ENCODE data around the gene GLIPR2.
"Not testable (repeated sequence)": the region's sequence is repeated elsewhere in the genome, so short reads cannot be mapped to it uniquely, and the experiment has no call there.

The GLIPR2 gene

DNA sequence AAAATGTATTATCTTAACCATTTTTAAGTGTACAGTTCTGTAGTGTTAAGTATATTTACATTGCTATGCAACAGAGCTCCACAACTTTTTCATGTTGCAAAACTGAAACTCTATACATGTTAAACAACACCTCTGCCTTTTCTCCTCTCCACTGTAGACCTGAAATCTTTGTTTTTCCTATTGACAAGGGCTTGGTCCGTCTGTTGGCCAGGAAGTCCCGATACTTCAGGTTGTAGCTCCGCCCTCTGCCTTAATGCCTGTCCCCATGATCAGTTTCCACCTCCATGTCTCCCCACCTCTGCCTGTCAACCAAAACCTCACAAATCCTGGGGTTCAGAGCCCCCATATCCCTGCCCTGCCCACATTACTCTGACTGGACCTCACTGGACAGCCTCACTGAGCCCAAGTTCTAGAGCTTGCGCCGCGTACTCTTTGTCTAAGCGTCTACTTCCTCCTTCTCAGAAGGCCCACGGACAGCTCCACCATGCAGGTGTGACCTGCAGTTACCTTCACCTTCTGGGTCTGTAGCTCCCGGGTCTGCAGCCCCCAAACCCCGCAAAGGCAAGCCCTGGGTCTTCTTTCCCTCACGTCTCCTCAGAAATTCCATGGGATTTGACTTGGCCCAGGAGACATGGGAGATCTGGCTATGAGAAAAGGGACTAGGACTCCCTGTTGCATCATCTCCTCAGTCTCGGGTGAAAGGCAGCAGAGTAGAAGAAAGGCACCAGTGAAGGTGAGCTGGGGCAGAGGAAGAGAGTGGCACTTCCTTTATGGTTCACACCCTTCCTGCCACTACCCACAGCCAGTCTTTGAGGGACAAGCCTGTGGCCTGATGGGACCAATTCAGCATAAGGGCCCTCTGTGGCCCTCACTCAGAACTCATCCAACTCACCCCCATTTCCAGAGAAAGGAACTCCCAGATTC, 8.0 kb downstream of the GLIPR2 start:
- no peak for DNase-seq (ENCODE audit: low spot score)

DNA sequence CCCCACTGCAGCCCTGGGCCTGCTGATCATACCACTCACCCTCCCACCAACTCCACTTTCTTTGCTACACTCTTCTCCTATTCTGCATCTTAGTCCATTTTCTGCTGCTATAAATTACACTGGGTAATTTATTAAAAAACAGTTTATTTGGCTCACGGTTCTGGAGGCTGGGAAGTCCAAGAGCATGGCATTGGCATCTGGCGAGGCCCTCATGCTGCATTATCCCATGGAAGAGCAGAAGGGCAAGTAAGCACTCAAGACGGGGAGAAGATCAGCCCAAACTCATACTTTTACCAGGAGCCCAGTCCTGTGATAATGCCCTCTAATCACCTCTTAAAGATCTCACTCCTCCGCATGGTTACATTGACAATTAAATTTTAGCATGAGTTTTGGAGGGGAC, 9.4 kb downstream of the GLIPR2 start:
- DNase-seq (ENCODE audit: low spot score) = no peak

DNA sequence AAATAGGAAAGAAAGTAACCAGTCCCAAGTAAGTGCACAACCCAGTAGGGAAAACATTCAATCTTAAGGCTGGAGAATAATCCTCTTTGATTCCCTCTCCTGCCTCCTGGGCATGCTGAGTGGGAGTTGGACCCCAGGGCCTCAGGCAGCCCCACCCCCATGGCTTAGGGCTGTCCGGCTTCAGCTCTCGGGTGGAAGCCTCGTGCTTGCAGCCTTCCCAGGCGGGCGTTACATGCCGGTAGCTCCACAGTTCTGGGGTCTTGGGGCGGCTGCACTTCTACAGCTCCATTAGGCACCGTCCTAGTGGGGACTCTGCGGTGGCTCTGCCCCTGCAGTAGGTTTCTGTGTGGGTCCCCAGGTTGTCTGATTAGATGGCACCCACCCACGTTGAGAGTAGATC, 10.1 kb downstream of the GLIPR2 start:
- DNase-seq (ENCODE audit: low spot score) = no peak

DNA sequence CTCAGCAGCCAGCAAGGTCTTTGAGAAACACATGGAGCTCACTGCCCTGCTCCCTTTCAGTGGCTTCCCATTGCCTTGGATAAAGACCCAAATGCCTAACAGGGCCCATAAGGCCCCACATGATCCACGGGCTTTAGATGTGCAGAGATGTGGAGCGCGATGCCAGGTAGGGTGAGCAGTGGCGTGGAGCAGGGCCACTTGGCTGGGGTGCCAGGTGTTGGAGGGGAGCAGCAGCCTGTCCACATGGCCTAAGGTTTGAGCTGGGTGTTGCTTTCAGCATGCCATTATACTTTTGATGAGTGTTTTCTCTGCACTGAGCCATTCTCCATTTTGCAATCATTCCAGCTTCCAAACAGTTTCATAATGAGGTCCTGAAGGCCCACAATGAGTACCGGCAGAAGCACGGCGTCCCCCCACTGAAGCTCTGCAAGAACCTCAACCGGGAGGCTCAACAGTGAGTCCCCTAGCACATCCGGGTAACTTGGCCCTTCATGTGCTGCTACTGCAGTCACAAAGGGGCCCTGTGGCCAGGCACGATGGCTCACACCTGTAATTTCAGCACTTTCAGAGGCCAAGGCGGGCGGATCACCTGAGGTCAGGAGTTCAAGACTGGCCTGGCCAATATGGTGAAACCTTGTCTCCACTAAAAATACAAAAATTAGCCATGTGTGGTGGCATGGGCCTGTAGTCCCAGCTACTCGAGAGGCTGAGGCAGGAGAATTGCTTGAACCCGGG, 11.1 kb downstream of the GLIPR2 start:
- DNase-seq (ENCODE audit: low spot score) = no peak

DNA sequence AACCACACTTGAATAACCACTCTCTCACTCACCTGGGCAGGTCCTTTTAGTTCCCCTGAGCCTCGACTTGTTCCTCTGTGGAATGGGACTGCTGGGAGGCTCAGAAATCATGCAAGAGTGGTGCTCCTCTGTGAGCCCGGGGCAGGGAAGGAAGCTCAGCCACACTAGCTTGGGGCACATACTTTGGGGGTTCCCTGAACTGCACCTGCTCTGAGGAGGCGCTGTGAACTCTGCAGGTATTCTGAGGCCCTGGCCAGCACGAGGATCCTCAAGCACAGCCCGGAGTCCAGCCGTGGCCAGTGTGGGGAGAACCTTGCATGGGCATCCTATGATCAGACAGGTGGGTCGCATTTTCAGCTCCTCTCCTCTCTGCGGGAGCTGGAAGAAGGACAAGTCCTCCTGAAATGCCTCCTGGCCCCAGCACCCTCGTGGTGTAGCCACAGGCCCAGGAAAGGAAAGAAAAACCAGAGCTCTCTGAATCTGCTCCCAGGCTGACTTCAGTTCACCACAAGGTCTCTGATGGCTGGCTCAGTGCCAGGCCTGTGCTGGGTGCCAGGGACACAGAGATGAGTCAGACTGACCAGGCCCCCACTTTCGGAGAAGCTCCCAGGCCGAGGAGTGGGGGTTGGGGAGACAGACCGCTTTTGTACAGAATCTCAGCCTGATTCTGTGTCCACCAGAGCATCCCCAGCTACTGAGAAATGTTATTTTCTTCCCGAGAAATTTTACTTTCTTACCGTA, 11.9 kb downstream of the GLIPR2 start:
- DNase-seq (ENCODE audit: low spot score) = peak; percentile 71

DNA sequence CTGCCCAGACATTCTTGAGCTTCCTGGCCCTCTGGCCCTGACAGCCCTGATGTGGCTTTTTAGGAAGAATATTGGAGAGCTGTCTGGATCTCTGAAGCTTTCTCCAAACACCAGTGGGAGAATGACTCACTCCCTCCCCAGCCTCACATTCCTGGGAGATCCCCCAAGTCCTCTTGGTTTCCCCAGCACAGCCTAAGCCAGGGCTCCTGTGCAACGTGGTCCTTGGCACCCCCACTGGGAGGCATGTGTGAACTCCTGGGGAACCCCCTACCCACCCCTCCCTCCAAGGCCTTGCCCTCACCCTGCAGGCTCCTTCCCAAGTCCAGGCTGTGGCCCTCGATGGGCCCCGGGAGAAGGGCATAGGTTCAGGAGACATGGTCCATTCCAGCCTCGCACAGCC, 12.7 kb downstream of the GLIPR2 start:
- no peak for DNase-seq (ENCODE audit: low spot score)

DNA sequence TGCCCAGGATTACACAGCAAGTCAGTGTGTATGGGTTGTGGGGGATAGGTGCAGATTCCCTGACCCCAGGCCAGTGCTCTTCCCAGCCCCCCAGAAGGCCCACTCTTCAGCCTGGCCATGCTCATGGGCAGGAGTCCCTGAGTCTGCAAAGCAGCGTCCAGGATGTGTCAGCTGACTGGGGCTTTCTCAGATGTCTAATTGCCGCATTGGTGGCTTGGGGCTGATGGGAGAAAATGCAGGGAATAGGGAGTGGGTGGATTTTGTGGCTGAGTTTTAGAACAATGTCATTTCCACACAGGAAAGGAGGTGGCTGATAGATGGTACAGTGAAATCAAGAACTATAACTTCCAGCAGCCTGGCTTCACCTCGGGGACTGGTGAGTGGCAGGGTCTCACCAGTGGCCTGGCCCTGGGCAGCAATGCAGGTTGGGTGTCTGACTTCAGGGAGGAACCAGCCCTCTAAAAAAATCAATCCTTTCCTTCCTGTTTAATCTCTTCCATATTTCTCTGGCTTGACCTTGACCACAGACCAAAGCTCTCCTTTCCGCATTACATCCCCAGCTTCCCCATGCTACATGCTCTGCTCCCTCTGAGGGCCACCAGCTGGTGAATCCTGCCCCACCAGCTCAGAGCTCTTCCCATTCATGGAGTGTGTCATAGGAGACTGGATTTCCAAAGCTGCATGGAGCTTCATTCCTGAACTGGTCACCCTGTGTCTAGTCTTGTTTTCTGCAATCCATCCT, 14.2 kb downstream of the GLIPR2 start:
- no peak for DNase-seq (ENCODE audit: low spot score)

DNA sequence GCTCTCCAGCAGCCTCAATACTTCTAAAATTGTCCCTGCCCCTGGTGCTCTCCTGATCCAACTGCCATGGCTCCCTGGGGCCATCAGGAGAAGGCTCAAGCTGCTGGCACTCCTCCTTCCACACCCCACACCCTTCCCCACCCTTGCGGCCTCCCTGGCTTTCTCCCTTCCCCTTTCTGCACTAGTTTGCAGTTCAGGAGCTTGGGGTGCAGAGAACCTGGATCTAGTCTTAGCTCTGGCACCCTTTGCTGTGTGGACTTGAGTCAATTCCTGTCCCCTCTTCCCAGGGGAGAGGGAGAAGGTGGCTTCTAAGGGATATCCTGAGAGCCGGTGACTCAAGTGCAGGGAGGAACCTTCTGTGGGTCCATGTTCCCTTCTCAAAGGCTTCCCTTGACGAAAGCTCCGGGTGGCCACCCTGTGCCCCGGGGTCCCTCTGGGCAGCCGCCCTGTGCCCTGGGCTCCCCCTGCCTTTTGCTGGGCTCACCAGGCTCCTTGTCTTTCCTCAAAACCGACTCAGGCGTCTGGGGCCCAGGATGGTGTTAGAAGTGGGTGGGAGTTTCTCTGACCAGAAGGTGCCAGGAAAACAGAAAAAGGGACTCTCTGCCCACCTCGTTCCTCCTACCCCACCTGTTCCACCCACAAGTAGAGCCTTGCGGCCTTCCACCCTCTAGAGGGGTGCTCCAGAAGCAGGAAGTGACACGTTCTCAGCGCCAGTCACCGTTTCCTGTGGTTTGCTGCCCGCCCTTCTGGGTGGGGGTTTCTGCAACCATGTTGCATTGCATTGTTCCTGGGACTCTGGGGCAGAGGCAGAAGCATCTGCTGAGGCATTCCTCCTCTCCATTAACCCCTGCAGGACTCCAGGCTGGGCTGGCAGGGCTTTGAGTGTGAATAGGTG, 15.0 kb downstream of the GLIPR2 start:
- no peak for DNase-seq (ENCODE audit: low spot score)

DNA sequence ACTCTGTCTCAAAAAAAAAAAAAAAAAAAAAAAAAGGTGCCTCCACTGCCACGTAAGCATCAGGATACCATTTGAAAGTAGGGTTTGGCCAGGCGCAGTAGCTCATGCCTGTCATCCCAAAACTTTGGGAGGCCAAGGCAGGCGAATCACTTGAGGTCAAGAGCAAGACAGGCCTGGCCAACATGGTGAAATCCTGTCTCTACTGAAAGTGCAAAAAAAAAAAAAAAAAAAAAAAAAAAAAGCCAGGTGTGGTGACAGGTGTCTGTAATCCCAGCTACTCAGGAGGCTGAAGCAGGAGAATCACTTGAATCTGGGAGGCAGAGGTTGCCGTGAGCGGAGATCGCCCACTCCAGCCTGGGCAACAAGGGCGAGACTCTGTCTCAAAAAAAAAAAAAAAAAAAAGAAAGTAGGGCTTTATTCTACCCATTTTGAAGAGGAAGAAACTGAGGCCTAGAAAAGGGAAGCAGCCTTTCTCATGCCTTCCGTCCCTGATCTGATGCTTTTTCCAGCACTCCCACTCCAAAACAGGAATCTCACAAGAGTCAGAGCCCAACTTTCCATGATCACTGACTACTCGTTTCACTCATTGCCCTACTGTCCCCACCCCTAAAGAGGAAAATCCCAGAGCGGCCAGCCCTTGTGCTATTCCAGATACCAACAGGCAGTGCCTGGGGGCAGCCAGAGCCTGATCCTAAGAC, 16.4 kb downstream of the GLIPR2 start:
- no peak for DNase-seq (ENCODE audit: low spot score)

DNA sequence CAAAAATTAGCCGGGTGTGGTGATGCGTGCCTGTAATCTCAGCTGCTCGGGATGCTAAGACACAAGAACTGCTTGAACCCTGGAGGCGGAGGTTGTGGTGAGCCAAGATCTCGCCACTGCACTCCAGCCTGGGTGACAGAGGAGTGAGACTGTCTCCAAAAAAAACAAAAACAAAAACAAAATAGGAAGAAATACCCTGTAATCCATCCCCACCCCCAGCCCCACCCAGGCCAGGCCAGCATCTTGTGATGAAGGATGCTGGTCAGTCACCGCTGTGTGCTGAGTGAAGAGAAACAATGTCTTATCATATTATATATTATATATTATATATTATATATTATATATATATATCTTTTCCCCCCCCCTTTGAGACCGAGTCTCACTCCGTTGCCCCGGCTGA, 17.2 kb downstream of the GLIPR2 start:
- no peak for DNase-seq (ENCODE audit: low spot score)

DNA sequence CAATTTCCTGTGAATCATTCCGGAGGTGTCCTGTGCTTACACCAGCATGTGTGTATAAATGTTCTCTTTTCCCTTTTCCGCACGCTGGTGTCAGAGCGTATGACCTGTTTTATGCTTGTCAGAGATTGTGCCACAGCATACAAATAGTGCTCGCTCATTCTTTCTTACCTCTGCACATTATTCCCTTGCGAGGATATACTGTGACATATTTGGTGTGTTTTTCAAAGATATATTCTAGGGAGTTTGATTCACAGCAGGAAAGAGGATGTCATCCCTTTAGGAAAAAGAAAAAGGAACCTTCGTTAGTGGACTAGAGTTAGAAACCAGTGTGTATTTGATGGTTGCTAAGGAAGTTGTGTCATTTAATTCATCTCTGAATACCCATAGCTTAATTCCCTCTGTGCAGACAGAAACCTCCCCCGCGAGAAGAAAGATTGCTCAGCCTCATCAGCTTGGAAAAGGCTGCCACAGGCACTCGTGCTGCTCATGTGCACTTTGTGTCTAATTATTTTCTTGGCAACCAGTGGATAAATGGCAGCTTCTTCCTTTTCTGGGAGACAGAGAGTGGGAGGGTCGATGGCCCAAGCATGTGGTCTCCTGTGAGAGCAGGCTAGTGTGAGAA, 17.9 kb downstream of the GLIPR2 start:
- DNase-seq (ENCODE audit: low spot score) = no peak

DNA sequence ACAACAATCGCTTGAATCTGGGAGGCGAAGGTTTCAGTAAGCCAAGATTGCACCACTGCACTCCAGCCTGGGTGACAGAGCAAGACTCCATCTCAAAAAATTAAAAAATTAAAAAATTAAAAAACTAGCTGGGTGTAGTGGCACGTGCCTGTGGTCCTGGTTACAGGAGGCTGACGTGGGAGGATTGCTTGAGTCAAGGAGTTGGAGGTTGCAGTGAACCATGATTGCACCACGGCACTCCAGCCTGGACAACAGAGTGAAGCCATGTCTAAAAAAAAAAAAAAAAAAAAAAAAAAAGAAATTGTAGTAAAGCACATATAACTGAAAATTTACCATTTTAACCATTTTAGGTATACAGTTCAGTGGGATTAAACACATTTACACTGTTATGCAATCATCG, 19.6 kb downstream of the GLIPR2 start:
- DNase-seq (ENCODE audit: low spot score) = no peak

DNA sequence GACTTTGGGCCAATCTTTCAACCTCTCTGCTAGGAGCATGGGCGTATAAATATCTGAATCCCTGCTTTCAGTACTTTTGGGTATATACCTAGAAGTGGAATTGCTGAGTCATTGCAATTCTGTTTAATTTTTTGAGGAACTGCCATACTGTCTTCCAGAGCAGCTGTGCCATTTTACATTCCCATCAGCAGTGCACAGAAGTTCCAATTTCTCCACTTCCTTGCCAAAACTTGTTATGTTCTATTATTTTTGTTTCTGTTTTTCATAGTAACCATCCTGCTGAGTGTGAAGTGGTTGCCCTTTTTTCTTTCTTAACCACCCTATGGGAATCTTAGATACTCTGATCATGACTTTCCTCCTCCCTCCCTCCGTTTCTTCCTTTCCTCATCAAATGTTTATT, 21.6 kb downstream of the GLIPR2 start:
- DNase-seq (ENCODE audit: low spot score) = no peak

DNA sequence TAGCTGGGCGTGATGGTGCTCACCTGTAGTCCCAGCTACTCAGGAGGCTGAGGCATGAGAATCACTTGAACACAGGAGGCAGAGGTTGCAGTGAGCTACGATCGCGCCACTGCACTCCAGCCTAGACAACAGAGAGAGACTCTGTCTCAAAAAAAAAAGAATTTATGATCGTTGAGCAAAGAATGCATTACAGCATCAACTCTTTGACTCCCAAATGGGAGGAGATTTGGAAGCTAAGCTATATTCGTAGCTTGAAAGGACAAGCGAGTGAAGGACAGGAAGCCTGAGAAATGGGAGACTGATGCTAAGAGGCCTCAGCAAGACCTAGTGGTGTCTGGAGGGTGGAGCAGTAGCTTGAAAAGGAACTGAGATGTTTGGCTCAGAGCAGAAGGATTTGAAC, 22.4 kb downstream of the GLIPR2 start:
- no peak for DNase-seq (ENCODE audit: low spot score)

DNA sequence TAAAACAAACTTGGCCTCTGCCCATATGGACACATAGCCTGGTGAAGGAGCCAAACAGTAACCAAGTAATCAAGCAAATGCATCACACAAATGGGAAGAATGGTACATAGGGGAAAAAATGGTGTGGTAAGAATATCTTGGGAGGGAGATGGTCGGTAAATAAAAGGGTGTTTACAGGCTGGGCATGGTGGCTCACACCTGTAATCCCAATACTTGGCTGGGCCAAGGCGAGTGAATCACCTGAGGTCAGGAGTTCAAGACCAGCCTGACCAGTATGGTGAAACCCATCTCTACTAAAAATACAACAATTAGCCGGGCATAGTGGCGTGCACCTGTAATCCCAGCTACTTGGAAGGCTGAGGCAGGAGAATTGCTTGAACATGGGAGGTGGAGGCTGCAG, 23.0 kb downstream of the GLIPR2 start:
- DNase-seq (ENCODE audit: low spot score) = not testable (repeated sequence)

DNA sequence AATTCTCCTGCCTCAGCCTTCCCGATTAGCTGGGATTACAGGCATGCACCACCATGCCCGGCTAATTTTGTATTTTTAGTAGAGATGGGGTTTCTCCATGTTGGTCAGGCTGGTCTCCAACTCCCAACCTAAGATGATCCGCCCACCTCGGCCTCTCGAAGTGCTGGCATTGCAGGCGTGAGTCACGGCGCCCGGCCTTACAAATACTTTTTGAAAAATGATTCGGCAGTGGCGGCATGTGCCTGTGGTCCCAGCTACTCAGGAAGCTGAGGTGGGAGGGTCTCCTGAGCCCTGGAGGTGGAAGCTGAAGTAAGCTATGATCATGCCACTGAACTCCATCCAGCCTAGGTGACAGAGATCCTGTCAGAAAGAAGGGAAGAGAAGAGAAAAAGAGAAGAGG, 23.6 kb downstream of the GLIPR2 start:
- DNase-seq (ENCODE audit: low spot score) = not testable (repeated sequence)

DNA sequence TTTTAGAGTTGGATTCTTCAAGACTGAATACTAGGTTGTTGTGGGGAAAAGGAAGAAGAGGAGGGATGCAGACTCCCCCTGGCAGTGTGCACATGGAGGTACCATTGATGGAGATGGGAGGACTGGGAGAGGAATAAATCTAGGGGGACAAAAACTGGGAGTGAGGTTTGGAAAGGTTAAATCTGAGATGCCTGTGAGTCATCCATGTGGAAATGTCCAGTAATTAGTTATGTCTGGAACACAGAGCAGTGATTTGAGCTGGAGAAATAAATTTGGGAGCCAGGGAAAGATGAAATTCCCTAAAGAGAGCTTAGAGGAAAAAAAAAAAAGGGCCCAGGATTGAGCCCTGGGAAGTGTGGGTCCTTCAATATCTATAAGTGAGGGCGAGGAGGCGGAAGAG, 24.7 kb downstream of the GLIPR2 start:
- DNase-seq (ENCODE audit: low spot score) = no peak

DNA sequence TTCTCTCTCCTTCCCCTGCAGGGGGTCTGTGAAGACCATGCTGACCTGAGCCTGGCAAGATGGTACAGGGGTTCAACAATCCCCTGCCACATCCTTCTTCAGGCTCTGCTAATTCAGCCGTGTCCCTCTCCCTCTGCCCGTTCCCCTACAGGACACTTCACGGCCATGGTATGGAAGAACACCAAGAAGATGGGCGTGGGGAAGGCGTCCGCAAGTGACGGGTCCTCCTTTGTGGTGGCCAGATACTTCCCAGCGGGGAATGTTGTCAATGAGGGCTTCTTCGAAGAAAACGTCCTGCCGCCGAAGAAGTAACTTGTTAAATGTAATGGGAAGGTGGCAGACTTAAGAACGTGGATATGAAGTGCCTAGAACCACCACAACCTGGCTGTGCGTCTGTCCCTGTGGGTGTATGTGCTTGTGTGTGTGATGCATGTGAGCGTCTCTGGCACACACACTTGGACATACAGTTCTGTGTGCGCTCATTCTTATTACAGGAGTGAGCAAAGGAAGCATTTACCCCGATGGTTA, 25.7 kb downstream of the GLIPR2 start:
- DNase-seq (ENCODE audit: low spot score) = no peak

DNA sequence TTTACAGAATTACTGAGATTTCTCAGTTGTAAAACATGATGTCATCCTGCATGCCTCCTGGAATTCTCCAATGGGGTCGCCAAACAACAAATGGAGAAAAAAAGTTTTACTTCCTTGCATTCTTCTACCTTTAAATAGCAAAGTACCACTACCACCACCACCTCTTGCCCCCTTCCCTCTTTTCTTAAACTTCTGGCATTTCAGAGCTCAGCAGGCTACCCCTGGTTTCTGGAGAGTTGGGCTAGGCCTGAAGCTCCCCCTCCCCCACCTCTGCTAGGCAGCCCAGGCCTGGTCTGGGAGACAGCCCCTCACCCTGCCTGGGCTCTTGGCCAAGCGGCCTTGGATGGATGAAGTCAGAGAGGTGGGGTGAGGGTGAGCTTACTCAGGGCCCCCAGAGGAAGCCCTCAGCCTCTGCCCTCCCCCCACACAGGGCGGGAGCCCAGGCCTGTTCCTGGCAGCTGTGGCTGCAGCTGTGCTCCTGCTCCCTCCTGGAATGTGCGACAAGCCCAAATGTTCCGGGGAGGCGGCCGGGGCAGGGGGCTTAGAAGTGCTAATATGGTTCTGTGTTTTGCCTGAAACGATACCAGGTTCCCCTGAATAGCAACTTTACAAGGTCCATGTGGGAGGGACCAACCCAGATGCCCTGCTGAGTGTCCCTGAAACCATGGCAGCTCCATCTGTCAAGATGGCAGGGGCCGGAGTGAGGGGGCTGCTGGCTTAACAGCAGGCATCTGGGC, 26.7 kb downstream of the GLIPR2 start:
- no peak for DNase-seq (ENCODE audit: low spot score)
